H1 (cell line): ENCODE results near the gene NEU3. TPM values are rescaled to one million over a fixed set of nuclear protein-coding genes. Genes with fewer than 3 reads are reported as not detected.

ENCODE experiments used
- EP300 ChIP-seq, 2 experiments: IDR thresholded peaks; 1 replicate in 1 of 2; 2 replicates in 1 of 2; pipeline ENCODE4 v1.6.1; 2011 to 2012; ENCODE audit warnings: low read depth in 2 of 2, low read length in 2 of 2, mild to moderate bottlenecking in 2 of 2, borderline replicate concordance in 1 of 2, inconsistent platforms in 1 of 2, moderate library complexity in 1 of 2
- POLR2AphosphoS5 ChIP-seq: IDR thresholded peaks from 2 replicates; pipeline ENCODE4 v1.6.1; 2011; ENCODE audit warnings: low read depth, low read length
- SAP30 ChIP-seq: fragments of 300-600 bp; sonication (generic); IDR thresholded peaks from 2 replicates; pipeline ENCODE4 v1.7.1; 2012; ENCODE audit warnings: low read length, moderate library complexity, mild to moderate bottlenecking, inconsistent platforms; ENCODE audit not compliant: insufficient read depth, insufficient replicate concordance
- polyA plus RNA-seq, 7 experiments: library from polyadenylated mRNA; depleted of rRNA in 3 of 7; stranded (reverse) in 5 of 7; unstranded in 2 of 7; fragments of >200 nt in 5 of 7; fragments of 200-250 nt in 2 of 7; gene quantifications; 1 replicate in 5 of 7; 2 replicates in 1 of 7; 4 replicates in 1 of 7; pipeline versions ENCODE4 v1.2.1 to v1.2.3, GENCODE V29; 2011 to 2013; ENCODE audit warnings: missing spikeins in 2 of 7, mixed read lengths in 2 of 7
- total RNA-seq: library from RNA; stranded (reverse); fragmentation: NEBNext Ultra II Directional; extraction: Animal tissue kit (Norgen Biotek cat#: 25700); gene quantifications from 2 replicates; pipeline ENCODE4 v1.2.1, GENCODE V29; 2021

NEU3 gene
- total and polyA plus RNA-seq, 2 of the 8 experiments (the other 6 are each of a cell fraction or from before 2014, with no cell fraction given): 8.9 to 15.6 TPM

- TF ChIP-seq SAP30 (no peak), EP300 (IDR thresholded peaks at IDR 0.05; ENCODE audit: borderline replicate concordance in 1 of 2, low read depth in 2 of 2, low read length in 2 of 2) (no peak), POLR2AphosphoS5 (no peak)
These were observed 40.0 kb downstream of the NEU3 start (continued) for GRCh38 chr11:75028724-75029123.
